HL-60/S4 treated with phorbol 12-myristate 13-acetate at 8.2 ng/mL for 4 days and 3 days (cell line): ENCODE results near the gene CIRBP.

Source experiments
- in situ Hi-C: fragments of 300-500 bp; cut with MboI; formaldehyde crosslinking; loops from 2 replicates; pipeline ENCODE4 v1.15.0; 2022; ENCODE audit warnings: low sequenced_read_pairs

CIRBP gene

DNA sequence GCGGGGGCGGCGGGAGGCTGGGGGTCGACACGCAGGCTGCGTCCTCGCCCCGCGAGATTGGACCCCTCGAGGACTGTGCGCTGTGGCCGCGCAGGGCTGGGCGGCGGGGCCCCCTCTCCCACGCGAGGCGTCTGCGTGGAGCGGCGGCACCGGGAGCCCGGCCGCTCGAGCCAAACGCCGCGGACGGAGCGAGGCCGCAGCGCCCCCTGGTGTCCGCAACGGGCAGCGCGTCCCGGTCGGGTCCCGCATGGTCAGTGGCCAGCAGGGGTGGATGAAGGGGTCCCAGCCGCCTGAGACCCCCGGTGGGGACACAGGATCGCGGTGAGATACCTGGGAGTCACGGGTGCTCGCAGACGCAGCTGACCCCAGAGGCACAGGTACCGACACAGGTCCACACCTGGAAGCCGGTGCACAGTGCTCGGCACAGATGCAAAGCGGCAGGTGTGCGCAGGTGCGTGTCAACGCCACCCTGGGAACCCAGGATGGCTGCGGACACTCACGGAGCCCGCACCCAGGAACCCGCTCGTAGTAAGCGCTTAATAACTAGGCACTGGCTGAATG, 2.1 kb upstream of the CIRBP start:
- in situ Hi-C loops: no loop called here

DNA sequence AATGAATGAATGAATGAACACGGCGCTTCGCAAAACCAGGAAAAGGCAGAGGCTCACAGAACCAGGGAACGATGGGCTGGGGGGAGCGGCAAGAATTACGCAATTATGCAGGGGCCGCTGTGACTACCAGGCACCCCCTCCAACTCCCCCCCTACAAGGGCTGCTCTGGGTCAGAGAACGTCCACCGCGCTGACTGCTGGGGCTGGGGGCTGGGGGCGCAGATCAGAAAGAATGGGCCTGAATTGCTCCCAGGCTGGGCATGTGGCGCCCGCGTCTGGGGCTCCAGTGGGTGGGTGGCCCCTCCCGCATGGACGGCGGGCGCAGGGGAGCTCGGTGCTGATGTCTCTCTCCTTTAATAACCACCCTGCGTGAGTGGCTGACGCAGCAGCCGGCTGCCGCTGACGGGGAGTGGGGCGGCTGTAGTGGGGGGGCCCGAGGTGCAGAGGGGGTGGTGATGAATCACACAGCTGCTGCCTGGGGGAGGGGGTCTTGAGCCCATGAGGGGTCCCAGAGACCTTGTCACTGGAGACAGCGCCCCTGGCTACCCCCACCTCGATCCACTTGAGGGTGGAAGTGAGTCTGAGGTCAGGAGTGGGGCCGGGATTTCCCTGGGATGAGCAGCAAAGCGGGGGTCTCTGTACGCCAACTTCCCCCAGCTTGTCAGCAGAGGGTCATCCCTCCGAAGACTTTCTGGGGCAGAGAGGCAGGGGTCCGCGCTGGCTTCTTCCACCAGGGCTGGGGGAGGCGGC, 1.5 kb upstream of the CIRBP start:
- in situ Hi-C loops: no loop called here

DNA sequence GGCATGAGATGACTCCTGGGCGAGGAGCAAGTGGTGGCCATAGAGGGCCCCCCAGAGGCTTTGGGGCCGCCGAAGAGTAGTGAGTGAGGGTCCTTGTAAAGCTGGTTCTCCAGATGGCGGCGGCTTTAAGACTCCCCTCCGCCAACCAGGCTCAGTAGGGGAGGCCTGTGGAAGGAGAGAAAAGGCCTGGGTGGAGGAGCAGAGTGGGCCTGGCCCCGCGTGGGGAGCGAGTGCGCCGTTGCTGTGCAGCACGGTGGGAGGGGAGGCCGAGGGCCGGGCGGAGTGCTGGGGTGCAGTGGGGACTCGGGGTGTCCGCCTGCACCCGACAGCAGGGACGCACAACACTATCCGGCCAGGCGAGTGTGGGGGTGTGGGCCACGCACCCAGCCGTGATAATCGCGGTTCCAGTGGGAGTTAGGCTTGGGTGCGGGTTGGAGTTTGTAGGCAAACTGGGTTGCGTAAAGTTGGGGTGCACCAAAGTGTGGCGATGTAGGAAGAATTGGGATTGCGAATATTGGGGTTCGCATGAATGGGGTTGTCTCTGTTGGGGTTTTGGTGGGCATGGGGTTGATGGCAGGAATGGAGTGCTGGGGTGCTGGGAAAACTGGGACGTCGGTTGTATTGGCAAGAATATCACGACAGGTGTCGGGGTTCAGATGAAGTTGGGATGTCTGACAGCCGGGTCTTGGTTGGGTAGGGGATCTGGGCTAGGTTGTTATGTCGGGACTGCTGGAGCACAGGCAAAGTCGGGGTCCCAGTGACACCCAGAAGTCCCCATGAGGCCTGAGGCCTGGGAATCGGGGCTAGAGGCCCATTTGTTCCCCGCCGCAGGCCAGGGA, 687 bp upstream of the CIRBP start:
- in situ Hi-C loops: no loop called here

DNA sequence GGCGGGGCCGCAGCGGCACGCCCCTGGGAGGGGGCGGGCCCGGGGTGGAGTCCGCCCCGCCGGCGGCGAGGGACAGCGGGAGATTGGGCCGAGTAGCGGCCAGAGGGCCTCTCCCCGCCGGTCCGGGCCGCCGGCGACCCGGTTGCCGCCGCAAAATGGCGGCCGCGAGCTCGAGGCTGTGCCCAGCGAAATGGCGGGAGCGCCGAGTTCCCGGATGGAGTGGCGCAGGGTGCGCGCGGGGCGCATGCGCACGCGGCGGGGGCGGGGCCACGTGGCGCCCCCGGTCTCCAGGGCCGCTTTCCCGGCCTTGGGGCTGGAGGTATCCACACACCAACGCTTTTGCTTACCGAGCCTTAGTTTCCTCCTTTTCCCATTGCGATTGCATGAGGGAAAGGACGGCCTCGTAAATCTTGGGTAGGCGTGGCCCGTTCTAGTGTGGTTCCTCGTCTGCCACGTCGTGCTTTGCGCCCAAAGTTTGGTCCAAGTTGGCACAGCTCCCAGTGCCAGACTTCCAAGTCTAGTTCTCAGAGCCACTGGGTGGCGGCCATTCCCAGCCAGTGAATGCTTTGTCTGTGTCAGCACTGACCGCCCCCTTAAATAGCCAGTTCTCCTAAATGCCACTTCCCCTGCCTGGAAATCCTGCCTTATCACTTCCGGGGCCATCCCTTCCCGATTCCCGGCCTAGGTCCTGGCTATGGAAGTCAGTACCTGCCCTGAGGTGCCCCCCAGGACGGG, 513 bp downstream of the CIRBP start:
- in situ Hi-C loops: no loop called here

DNA sequence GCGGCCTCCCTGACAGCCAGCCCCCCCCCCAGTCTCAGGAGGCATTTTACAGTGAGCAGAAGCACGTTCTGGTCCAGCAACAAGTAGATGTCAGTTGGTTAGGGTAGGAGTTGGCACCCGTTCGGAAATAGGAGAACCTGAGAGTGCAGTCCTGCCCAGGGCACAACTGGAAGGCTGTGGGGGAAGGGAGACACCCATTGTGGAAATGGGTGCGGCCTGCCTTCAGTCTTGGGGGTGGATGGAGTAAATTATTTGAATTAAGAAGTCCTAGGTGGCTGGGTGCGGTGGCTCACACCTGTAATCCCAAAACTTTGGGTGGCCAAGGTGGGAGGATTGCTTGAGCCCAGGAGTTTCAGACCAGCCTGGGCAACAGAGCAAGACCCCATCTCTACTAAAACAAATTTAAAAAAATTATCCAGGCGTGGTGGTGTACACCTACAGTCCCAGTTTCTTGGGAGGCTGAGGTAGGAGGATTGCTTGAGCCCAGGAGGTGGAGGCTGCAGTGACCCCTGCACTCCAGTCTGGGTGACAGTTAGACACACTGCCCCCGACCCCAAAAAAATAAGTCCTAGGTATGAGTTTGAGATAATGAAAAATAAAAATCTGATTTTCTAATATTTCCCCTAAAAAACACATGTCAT, 1.2 kb downstream of the CIRBP start:
- in situ Hi-C loops: no loop called here

DNA sequence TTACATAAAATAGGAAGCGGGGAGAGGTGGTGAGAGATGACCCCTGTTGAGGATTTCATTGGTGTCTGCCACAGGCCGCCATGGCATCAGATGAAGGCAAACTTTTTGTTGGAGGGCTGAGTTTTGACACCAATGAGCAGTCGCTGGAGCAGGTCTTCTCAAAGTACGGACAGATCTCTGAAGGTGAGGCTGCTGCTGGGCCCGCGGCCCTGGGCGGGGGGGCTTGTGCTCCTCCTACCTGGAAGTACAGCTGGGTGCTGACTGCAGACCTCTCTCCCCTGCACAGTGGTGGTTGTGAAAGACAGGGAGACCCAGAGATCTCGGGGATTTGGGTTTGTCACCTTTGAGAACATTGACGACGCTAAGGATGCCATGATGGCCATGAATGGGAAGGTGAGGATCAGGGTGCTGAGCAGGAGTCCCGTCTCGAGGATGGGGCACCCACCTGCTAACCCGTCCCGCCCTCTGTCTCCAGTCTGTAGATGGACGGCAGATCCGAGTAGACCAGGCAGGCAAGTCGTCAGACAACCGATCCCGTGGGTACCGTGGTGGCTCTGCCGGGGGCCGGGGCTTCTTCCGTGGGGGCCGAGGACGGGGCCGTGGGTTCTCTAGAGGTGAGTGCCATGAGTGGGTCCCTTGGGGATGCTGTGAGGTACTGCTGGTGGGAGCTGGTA, 1.9 kb downstream of the CIRBP start:
- in situ Hi-C loops: no loop called here

DNA sequence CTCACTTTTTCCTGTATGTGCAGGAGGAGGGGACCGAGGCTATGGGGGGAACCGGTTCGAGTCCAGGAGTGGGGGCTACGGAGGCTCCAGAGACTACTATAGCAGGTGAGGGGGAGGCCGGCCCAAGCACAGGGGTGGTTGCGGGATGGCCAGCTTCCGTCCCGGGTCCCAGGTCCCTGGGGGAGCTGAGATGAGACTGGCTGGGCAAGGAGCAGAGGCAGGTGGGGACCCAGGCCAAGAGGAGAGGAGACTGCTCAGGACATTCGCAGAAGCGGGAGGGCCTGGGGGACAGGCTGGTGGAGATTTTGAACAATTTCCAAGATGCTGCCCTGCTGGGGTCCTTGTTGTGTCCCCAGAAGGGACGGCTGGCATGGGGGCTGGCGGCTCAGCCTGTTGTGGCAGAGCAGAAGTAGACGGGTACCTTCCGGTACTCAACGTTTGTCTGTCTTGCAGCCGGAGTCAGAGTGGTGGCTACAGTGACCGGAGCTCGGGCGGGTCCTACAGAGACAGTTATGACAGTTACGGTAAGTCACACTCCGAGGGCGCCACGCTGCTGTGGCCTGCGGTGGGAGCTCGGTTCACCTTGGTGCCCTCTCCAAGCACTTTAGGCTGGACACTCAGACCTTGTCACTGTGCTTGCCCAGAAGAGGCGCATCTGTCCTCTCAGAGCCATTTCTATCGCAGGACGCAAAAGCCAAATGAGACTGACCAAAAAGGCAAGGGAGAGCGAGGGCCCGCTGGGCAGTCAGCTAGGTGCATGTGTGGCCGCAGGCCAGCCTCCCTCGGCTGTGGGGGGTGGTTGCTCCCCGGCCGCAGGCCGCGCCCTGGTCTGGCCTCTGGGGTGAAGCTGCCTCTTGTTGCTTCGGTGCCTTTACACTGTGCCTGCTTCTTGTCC, 2.6 kb downstream of the CIRBP start:
- in situ Hi-C loops: no loop called here

DNA sequence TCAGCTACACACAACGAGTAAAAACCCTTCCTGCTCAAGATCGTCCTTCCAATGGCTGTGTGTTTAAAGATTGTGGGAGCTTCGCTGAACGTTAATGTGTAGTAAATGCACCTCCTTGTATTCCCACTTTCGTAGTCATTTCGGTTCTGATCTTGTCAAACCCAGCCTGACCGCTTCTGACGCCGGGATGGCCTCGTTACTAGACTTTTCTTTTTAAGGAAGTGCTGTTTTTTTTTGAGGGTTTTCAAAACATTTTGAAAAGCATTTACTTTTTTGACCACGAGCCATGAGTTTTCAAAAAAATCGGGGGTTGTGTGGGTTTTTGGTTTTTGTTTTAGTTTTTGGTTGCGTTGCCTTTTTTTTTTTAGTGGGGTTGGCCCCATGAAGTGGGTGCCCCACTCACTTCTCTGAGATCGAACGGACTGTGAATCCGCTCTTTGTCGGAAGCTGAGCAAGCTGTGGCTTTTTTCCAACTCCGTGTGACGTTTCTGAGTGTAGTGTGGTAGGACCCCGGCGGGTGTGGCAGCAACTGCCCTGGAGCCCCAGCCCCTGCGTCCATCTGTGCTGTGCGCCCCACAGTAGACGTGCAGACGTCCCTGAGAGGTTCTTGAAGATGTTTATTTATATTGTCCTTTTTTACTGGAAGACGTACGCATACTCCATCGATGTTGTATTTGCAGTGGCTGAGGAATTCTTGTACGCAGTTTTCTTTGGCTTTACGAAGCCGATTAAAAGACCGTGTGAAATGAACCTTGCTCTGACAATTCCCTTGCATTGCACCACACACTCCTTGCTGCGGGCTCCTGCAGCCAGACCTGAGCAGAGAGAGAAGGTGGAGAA, 3.5 kb downstream of the CIRBP start:
- in situ Hi-C loops: no loop called here

DNA sequence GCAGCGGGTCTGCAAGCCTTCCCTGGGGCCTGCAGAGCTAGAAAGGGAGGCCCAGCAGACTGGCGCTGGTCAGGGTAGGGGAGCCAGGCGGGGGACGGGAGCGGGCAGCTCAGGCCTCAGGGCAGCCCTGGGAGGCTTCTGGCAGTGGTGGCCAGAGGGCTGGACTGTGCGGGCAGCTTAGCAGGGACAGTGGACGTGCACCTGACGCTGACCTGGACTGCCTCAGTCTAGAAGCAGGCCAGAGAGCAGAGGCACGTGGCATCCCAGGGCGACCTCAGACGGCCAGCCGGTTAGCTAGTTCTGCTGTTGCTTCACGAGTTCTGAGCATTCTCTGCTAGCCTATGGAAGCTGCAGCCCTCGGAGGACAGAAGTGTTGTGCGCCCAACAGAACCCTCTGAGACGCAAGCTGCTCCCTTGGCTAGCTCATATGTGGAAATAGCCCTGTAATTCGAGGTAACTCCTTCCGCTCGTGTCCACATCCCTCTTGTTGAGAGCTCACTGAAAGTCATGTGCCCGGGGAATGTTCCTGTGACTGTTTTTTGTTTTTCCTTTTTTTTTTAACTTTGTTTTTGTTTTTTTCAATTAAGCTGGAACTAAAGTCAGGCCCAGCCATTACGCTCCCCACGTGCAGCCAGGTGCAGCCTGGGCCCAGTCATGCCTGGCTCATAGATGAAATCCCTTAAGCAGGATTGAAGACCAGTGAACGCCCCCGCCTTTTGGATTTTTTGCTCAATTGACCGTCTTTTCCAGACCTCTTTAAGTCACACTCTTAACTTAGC, 4.3 kb downstream of the CIRBP start:
- in situ Hi-C loops: no loop called here

DNA sequence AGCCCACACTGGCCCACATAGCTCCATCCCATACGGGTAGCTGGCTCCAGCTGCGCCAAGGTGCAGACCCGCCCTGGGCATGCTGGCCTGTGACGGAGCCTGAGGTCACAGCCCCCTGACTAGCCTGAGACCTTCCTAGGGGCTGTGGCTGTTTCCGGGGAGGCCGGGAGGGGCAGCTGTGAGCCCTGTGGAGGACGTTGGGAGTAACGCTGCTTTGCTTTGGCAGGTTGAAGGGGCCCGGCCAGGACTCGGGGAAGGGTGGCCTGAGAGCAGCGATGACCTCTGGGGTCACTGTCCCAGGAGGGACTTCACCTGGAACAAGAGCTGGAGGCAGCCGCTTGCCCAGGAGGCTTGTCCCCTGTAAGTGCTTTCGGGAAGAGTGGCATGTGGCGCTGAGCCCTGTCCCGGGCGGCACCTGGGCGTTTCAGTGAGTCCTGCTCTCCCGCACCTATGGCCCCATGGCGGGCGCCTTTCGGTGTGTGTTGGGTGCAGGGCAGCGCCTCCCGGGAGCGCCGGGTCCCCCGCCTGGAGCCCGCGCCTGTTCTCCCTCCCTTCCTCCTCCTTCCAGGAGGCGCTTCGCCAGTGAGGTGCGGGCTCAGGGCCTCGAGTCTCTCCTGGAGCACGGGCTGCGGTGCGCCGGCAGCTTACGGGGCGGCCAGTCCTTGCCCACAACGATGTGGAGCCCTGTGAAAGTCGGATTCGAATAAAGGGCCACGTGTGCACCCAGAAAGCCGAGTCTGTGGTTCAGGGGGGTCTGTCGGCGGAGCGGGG, 5.1 kb downstream of the CIRBP start:
- in situ Hi-C loops: no loop called here

DNA sequence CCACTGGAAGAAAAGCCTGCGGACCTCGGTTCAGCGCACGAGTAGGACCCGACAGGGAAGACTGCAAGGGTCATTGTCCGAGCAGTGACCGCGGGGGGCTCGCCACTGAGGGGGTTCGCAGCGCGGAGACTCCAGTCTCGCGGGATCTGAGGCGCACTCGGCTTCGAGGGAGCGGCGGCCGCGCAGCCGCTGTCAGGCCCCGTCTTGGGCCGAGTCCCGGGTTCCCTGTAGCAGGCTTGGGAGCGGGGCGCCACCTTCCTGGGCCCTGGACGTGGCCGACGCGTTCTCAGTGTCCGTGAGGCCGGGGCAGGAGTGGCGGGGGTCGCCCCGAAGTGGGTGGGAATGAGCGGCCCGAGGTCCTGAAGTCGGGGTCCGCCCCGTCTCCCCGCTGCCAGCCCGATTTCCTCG, 5.7 kb downstream of the CIRBP start:
- in situ Hi-C loops: no loop called here

DNA sequence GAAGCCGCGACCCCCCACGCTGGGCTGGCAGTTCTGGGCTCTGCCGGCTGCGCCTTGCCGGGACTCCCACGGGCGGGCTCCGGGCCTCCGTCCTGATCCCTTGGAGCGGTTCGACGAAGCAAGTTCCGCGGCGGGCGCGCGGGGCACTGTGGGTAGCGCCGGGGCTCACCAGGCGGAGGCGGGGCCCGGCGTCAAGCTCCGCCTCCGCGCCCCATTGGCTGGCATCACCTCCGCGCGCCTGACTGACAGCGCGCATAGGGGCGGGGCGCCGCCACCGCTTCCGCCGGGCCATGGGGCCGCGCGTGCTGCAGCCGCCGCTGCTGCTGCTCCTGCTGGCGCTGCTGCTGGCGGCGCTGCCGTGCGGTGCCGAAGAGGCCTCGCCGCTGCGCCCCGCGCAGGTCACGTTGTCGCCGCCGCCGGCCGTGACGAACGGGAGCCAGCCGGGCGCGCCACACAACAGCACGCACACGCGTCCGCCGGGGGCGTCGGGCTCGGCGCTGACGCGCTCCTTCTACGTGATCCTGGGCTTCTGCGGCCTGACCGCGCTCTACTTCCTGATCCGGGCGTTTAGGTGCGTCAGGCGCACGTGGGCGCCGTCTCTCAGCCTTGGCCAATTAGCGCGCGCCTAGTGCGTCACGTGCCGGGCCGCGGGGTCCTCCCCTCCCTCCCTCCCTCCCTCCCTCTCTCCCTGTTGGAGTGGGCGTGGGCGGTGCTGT, 6.3 kb downstream of the CIRBP start, which contains the start of gene FAM174C:
Gene FAM174C, plus strand, starts transcription at position 271 of the 716 bp plus-strand sequence. Its CDS starts 20 bp downstream, at position 291.
- in situ Hi-C loops: no loop called here

DNA sequence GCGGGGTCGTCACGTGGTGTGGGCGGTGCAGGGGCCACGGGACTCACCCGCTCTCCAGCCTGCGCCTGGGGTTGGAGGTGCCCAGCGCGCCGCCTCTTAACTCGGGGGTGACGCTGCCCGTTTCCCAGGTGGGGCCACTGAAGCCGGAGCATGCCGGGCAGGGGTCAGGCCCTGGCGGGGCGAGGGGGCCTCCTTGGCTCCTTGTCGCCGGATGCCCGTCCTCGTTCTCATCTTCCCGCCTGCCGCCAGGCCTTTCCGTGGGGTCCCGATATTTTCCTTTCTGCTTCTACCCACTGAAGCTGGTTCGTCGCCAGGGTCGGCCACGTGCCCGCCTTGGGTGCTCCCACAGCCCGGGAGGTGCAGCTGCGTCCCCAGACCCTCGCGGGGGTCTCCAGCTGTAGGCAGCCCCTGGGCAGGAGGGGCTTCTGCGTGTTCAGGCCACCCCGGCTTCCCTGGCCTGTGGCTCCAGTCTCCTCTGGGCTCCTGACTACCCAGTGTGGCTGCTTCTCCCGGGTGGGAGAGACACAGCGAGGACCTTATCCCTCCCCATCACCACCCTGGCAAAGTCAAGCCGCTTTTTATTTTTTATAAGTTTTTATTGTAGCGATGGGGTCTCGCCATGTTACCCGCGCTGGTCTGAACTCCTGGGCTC, 7.0 kb downstream of the CIRBP start:
- in situ Hi-C loops: no loop called here

DNA sequence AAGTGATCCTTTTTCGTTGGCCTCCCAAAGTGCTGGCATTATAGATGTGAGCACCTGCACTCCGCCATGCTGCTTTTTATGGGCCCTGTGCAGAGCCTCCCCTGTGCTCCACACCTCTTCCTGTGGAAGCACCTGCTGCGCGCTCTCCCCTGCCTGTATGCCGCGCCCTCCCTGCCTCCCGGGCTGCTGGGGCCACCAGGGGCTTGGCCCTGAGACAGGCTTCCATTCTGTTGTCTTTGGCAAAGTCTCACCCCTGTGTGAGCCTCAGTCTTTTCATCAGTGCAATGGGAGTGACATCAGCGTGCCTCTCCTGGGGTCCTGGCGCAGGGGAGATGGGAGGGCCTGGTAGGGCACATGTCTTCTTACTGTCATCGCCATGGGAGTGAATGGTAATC, 7.5 kb downstream of the CIRBP start:
- in situ Hi-C loops: no loop called here

DNA sequence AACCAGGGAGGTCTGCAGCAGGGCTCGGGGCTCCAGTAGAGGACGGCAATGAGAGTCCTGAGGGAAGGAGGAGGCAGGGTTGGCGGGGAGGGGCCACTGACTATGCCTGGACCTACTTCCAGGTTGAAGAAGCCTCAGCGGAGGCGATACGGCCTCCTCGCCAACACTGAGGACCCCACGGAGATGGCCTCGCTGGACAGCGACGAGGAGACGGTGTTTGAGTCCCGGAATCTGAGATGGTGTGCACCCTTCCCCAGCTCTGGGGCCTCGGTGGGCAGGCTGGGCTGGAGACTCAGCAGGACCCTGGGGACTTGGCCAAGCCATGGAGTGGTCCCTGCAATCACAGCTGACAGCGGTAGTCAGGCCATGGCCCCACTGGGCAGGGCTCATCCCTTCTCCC, 7.9 kb downstream of the CIRBP start:
- in situ Hi-C loops: no loop called here

DNA sequence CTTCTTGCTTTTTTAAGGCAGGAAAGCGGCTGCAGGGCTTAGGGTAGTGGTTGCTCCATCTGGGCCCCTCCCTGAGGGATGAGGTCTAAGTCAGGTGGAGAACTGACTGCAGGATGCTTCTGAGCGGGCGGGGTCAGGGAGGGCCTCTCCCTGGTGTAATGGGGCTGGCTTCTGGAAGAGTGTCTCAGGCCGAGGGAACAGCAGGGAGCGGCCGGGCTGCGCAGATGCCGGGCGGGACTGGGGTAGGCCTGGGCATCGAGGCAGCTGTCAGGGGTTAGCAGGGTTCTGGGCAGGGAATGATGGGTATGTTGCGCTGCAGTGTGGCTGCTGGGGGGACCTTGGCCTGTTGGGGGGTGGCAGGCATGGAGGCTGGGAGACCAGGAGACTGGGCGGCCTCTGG, 8.9 kb downstream of the CIRBP start:
- in situ Hi-C loops: no loop called here
